Kidney epithelial cell (primary cell): ENCODE results near the gene LYPD8. TPM values are rescaled to one million over a fixed set of nuclear protein-coding genes. Genes with fewer than 3 reads are reported as not detected.

ENCODE experiments used
- DNase-seq: peaks from one replicate; pipeline ENCODE4 v3.0.0-alpha.2; 2010; ENCODE audit warnings: low read depth
- H3K27me3 ChIP-seq: 2 replicates; pipeline ENCODE4 v1.6.0; 2011; ENCODE audit warnings: low read length; ENCODE audit not compliant: control insufficient read depth, insufficient read depth
- H3K36me3 ChIP-seq: 2 replicates; pipeline ENCODE4 v1.5.1; 2011; ENCODE audit warnings: low read length; ENCODE audit not compliant: control insufficient read depth, insufficient read depth
- H3K4me3 ChIP-seq: 2 replicates; pipeline ENCODE4 v1.5.1; 2011; ENCODE audit warnings: low read depth, mild to moderate bottlenecking, control low read depth, low read length
- CTCF ChIP-seq: IDR thresholded peaks from 2 replicates; pipeline ENCODE4 v1.5.1; 2011; ENCODE audit warnings: mild to moderate bottlenecking, moderate library complexity, low read length, control low read depth, inconsistent platforms; ENCODE audit not compliant: insufficient read depth, poor library complexity, severe bottlenecking
- total RNA-seq: library from RNA; depleted of rRNA; stranded (reverse); fragments of >200 nt; gene quantifications from 2 replicates; pipeline ENCODE4 v1.2.3, GENCODE V29; 2015

Gene LYPD8
- total RNA-seq, 1 donor from 2014 or later: not detected

GRCh38 chr1:248703674-248704073, 51.9 kb downstream of the LYPD8 start:
- Histone ChIP-seq H3K4me3 (no peak overlapping the region), H3K36me3 (no peaks in the 10 kb centered on the region), H3K27me3 (no peaks in the 10 kb centered on the region)
- no peak for DNase-seq
- TF ChIP-seq CTCF: no peak

GRCh38 chr1:248702714-248703113, 52.8 kb downstream of the LYPD8 start, which contains the start of gene OR14I1:
OR14I1 (minus strand) TSS chr1:248702766.
- Histone ChIP-seq H3K4me3 (no peak within 1 kb of the TSS), H3K27me3 (no peaks in the 10 kb centered on the region), H3K36me3 (no peaks in the 10 kb centered on the region)
- no peak for TF ChIP-seq CTCF
- no peak for DNase-seq

GRCh38 chr1:248699099-248699498, 56.5 kb downstream of the LYPD8 start:
- Histone ChIP-seq H3K27me3 (no peaks in the 10 kb centered on the region), H3K36me3 (no peaks in the 10 kb centered on the region), H3K4me3 (no peak overlapping the region)
- TF ChIP-seq CTCF: no peak
- DNase-seq: no peak

- DNase-seq: no peak
- no peaks in the 10 kb centered on the region for H3K36me3 ChIP-seq
- H3K27me3 ChIP-seq: no peaks in the 10 kb centered on the region
- TF ChIP-seq CTCF: no peak
- no peak overlapping the region for H3K4me3 ChIP-seq
Measured at GRCh38 chr1:248697907-248698306, 57.7 kb downstream of the LYPD8 start.

GRCh38 chr1:248696774-248697173, 58.8 kb downstream of the LYPD8 start:
- no peak overlapping the region for H3K4me3 ChIP-seq
- DNase-seq: no peak
- no peaks in the 10 kb centered on the region for H3K27me3 ChIP-seq
- H3K36me3 ChIP-seq: no peaks in the 10 kb centered on the region
- no peak for TF ChIP-seq CTCF

- no peak for DNase-seq
- Histone ChIP-seq H3K27me3 (no peaks in the 10 kb centered on the region), H3K36me3 (no peaks in the 10 kb centered on the region), H3K4me3 (no peak overlapping the region)
- TF ChIP-seq CTCF: no peak
Measured at GRCh38 chr1:248696261-248696660, 59.3 kb downstream of the LYPD8 start.
